ENCODE measurements around the gene ARHGAP6. TPM values are rescaled to one million over a fixed set of nuclear protein-coding genes. Genes with fewer than 3 reads are reported as not detected.
"Not testable (repeated sequence)": the region's sequence is repeated elsewhere in the genome, so short reads cannot be mapped to it uniquely, and the experiment has no call there.

Gene ARHGAP6
- polyA plus RNA-seq, 4 donors = 10.1 to 16.8 (median 15.0) TPM

DNA sequence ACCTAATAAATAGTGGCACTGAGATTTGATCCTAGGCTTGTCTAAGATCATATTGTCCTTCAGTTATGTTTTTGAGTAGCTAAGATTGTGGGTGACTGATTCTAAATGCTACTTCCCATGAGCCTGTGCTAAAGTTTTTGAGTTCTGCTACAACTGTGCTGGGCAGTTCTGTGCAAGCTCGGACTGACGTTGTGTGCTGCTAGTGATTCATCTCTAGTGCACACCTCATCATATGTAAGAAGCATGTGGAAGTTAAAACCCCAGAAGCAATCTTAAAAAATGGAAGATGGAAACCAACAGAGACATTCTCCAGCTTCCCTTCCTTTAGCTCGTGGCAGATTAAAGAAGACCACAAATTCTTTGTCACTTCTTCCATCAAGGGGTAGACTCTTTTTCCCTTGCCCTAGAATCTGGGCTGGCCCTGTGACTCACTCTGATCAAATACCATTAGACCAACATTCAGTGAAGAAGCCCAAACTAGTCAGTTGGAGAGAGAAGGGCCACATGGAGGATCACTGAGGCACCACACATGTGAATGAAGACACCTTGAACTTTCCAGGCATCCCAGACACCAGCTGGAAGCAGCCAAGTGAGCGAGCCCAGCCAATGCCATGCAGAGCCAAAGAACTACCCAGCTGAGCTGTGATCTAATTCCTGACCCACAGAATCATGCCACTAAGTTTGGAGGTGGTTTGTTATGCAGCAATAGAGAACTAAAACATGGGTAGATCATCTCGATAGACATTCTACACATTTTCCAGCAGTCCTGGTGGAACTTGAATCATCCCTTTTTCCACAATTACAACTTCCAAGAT, 16.8 kb downstream of the ARHGAP6 start:
- no peak for DNase-seq (ENCODE audit: low read depth in 4 of 4, low spot score in 3 of 4)

DNA sequence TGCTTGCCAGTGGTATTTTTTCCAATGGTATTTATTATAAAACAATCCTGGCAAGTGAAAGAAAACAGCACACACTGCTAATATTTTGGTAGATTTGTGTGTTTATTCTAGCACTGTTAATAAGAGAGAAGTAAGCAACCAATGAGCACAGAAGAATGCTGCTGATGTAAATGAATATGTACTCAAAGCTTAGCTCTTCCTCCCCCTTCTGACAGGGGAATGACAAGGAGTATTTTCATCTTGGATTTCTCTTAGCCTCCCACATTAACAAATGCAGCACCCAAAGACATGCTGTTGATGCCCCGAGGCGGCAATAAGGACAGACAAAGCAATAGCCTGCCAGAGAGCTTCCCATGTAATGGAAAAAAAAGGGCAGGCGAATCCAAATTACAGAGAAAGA, 18.6 kb downstream of the ARHGAP6 start:
- DNase-seq (ENCODE audit: low read depth in 4 of 4, low spot score in 3 of 4) = no peak

DNA sequence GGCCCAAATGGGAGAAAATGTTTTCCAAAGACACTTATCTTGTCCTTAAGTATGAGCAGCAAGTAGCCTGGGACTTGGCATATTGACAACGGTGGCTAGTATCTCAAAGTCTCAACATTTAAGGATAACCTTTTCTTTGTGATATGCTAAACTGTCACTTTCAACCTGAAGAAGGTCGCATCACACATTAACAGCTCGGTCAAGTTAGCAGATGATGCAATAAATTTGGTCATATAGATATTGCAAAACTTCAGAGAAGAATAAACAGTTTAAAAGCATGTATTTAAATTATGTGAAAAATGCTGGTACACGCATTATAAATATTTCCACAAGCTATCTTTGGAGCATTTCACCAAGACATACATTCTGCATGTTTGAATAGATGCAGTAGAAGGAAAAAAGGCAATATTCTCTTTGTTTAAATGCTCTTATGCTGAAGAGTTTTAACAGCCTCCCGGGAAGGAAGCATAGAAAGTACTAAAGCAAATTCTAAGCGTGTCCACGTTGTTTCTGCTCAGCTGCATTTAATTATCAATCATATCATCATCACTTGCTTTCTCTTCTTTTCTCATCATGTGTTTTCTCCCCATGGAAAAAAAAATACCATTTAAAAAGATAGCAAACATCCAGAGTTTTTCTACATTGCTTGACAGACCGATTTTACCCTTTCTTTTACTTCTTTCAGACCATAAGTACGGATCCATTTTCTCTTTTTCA, 24.2 kb downstream of the ARHGAP6 start:
- DNase-seq (ENCODE audit: low read depth in 4 of 4, low spot score in 3 of 4) = no peak

DNA sequence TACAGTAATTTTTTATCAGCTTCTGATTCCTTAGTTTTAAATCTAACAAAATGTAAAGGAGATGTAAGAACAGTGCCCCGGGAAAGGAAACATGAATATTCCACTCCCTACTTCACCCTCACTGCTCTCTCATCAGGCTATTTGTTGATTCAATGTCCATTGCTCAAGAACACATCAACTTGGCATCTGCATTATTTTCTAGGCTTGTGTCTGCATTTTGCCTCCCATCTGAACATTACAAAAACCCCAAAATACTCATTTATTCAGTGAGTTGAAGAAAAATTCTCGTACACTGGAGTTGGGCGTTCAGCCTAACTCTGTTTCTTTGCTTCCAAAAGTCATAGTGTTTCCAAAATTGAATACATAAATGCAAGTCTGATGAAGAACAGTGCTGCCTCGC, 25.6 kb downstream of the ARHGAP6 start:
- no peak for DNase-seq (ENCODE audit: low read depth in 4 of 4, low spot score in 3 of 4)

DNA sequence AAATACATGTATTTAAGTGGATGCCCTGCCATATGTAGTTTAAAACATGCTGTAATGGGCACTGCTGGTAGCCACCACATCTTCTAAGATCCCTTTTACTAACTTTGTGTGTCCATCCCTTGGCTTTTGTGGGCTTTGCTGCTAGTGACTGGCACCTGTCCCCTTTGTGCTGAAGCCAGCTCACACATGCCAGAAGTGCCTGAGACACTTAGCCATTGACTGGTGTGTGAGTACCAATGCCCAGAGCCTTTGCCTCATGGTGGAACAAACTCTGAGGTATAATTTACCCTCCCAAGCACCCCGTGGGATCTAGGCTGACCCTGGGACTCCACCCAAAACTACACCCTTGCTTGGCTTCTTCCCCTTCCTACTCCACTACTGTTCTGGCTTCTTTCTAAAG, 33.0 kb downstream of the ARHGAP6 start:
- DNase-seq (ENCODE audit: low read depth in 4 of 4, low spot score in 3 of 4) = no peak

DNA sequence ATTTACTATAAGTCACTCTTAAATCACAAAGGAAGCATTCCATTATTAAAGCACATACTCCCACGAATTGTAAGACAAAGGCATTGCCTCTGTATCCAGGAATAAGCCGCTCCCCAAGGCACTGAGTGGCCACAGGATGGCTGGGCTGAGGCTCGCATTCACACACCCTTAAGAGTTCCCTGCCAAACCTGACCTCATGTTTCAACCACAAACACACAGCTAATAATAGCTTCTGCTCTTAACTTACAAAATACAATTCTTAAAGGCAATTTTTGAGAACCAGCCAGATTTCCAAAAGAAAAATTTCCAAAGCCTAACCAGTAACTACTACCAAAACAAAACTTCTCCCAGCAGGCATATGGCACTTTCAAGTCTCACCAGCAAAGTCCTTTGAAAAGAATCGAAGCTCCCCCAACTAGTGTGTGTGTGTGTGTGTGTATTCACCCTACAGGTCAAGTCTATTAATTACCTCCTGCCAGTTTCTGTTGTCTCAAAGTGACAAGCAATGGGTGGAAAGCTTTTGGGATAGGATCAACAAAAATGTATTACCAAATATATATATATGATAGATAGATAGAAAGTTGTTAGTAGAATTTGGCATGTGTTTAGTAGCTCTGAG, 36.0 kb downstream of the ARHGAP6 start:
- DNase-seq (ENCODE audit: low read depth in 4 of 4, low spot score in 3 of 4) = no peak

DNA sequence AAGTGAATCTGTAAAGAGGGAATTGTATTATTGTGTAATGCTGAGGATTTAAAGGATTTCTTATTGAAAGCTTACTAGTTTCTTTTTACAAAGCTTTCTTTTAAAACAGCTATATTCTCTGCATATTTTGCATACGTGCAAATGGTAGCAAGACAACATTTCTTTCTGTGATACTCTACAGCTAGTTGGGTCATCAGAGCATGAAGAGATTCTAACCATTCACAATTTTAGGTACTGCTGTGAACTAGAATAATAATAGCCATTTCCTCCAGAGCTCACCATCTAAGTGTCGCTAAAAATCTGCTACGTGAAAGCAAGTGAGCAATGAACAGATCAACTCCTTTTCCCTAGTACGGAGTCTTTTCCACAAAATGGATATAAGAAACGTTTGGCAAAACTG, 37.3 kb downstream of the ARHGAP6 start:
- DNase-seq (ENCODE audit: low read depth in 4 of 4, low spot score in 3 of 4) = no peak

DNA sequence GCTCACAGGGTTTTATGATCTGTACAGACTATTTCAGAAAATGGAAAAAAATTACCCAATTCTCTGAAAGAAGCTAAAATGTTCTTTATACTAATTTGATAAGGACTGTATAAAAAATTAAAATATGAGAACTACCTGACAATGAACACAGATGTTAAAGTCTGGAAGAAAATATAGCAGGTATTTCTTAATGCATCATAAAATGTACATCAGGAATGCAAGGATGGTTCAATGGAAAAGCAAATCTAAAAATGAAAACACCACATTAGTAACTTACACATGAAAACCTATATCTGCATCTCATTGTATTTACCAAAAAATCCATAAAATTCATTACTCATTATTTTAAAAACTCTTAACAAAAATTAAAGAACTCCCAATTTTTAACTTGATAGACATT, 39.4 kb downstream of the ARHGAP6 start:
- no peak for DNase-seq (ENCODE audit: low read depth in 4 of 4, low spot score in 3 of 4)

DNA sequence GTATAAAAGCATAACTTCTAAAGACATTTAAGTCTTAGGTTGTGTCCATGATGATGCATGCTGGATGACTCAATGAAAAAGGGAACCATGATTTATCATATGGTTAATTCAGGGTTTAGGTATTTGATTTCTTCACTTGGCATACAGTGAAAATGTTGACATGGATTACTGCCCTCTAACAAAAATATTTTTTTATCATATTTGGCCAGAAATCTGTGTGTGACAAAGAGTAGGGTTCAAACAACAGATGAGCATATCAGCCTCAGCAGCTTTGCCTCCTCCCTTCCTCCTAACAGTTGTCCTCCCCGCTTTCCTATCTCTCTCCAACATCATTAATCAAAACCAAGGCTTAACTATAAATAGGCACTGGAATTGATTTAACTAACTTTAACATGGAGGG, 46.3 kb downstream of the ARHGAP6 start:
- no peak for DNase-seq (ENCODE audit: low read depth in 4 of 4, low spot score in 3 of 4)

DNA sequence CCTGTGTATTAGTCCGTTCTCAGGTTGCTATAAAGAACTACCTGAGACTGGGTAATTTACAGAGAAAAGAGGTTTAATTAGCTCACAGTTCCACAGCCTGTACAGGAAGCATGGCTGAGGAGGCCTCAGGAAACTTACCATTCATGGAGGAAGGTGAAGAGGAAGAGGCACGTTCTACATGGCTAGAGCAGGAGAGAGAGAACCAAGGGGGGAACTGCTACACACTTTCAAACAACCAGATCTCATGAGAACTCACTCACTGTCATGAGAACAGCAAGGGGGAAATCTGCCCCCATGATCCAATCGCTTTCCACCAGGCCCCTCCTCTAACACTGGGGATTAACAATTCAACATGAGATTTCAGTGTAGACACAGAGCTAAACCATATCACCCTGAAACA, 51.5 kb downstream of the ARHGAP6 start:
- DNase-seq (ENCODE audit: low read depth in 4 of 4, low spot score in 3 of 4) = not testable (repeated sequence)

DNA sequence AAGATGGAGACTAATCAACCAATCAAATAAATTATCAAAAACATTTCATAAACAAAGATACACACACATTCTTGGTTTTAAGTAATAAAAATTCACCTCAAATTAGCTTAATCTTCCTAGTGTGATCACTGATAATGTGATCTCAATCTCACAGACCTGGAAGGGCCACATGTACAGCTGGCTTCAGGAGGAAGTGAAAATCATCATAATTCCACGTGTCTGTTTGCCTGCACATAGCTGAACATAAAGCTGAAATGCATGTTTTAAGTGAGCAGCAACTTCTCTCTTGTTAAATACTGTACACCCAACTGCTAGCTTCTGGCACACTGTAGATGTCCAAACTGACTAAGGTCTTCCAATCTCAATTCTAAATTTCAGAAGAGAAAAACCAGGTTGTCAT, 53.8 kb downstream of the ARHGAP6 start:
- DNase-seq (ENCODE audit: low read depth in 4 of 4, low spot score in 3 of 4) = no peak

DNA sequence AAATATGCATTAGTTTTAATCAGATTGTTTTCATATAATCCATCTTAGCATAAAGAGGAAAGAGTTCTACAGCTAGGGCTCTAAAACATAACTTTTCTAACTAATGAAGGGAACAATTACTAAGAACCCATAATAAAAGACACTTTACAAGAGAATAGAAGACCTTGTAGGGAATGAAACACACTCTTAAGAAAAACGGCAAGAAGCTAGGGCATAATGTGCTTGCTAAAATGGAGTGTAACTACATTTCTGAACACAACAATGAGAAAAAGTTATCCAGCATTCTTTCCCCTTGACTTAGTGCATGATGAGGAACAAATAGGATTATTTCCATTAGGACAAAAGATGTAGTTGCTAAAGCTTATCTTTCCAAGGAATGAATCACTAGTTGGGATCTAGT, 54.6 kb downstream of the ARHGAP6 start:
- no peak for DNase-seq (ENCODE audit: low read depth in 4 of 4, low spot score in 3 of 4)

DNA sequence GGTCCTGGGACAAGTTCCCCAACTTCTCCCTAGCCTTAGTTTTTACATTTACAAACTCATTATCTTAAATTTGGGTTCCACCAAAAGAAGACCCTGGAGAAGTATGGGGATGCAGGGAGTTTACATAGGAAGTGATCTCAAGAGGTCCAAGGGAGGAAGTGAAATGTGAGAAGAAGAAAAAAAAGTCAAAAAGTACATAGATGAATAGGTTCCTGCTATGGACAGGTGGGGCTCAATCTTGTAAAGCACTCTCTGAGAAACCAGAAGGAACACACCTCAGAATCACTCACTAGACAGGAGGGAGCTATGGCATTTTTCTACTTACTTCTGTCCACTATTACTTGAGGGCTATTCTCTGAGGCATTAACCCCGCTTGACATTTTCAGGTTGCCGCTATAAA, 56.6 kb downstream of the ARHGAP6 start:
- no peak for DNase-seq (ENCODE audit: low read depth in 4 of 4, low spot score in 3 of 4)

DNA sequence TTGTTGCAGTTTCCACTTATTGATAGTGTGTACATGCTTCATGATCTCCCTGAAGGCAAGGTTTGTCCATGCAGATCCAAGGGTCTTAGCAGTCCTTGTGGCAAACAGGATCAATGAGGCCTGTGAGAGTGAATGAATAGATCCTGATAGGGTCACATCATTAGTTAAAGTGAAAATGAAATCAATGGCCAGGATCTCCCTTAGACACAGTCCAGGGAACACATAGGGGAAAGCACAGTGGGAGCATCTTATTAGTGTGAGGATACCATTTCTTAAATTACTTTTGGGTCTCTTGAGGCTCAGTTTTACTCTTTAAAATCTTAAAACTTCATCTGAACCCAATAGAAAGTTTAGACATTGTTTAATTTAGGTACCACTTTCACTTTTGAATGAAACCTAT, 59.3 kb downstream of the ARHGAP6 start:
- no peak for DNase-seq (ENCODE audit: low read depth in 4 of 4, low spot score in 3 of 4)

DNA sequence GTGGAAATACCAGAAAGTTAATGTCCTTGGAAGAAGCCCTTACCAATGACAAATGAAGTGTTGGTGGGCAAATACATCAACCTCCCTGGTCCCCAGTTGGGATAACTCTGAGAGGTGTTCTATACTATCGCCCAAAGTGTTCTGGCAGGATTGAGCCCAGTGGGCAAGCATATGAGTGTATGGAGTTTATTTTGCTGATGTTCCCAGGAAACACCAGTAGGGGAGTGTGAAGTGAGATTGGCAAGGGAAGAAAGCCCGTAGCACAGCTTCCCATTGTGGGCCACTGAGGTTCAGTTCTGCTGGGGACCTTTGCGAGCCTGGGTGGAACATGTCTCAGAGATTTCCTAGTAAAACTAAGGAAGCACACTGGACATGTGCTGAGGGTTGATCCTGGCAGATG, 65.1 kb downstream of the ARHGAP6 start:
- no peak for DNase-seq (ENCODE audit: low read depth in 4 of 4, low spot score in 3 of 4)

DNA sequence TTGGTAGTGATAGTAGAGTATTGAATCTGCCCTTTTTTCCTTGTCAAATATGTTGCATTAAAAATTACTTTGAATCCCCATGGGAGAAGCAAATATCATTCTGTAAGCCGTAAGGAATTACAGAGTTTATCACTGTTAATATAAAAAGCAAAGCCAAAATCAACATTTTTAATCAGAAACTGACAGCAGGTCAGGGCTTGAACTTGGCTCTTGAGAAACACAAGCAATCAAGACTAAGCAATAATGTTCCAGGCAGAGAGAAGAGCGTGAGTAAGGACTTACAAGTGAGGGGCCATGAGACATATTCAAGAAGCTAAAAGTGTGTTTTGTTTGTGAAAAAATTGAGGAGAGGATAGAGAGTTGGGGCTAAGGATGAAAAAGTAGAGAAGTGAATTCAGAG, 68.2 kb downstream of the ARHGAP6 start:
- no peak for DNase-seq (ENCODE audit: low read depth in 4 of 4, low spot score in 3 of 4)

DNA sequence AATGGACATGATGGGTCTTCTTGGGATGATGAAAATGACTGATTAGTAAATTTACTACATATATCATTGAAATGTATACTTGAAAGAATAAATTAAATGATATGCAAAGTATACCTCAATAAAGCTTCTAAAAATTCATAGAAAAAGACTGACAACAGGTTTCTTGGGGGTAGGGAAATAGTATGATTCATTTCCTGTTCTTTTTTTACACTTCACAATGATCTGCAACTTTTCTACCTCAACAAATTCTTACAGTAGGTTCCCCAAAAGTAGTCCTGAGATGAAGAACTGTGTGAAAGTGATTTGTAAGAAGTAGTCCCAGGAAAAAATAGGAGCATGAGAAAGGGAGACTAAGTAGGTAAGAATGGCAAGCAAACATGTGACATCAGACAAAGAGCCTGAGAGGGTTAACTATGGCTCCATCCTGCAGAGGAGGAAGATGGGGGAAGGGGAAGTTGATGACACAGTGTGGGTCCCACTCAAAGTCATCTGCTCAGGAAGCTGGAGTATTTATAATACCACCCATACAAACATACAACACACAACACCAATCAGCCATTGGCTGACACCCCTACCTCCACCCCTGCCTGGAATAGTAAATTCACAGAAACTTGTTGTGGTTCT, 73.9 kb downstream of the ARHGAP6 start:
- DNase-seq (ENCODE audit: low read depth in 4 of 4, low spot score in 3 of 4) = no peak

DNA sequence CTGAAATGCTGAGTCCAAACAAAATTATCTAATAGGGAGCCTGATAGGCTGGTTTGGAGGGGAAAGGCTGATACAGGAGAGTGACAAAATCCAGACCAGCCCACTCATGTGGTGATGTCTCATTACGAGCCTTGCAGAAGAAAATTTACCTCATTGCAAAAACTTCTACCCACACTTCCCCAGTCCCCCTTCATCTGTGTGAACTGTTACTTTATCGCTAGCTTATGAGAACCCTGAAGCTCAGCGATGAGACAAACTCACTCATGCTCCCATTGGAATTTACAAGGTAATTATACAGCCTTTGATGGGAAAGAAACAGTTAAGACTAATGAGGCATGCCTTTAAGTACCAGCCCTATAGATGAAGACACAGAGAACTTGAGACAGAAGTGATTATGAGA, 76.1 kb downstream of the ARHGAP6 start:
- peak in 1 of 4 donors; percentile 33 for DNase-seq (ENCODE audit: low read depth in 4 of 4, low spot score in 3 of 4)

DNA sequence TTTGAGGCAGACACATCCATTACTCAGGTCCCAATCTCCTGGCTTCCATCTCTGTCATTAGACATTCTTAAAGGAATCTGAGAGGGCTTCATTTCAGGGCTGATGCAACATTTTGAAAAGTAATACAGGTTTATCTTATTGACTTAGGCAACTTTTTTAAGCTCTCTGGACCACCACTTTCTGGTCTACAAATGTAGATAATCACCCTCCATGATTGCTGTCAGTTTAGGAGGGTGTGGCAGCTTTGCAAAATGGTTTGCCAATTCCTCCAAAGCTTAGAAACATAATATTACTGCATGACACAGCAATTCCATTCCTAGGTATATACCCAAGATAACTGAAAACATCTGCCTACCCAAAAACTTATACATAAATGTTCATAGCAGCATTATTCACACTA, 77.6 kb downstream of the ARHGAP6 start:
- DNase-seq (ENCODE audit: low read depth in 4 of 4, low spot score in 3 of 4) = no peak

DNA sequence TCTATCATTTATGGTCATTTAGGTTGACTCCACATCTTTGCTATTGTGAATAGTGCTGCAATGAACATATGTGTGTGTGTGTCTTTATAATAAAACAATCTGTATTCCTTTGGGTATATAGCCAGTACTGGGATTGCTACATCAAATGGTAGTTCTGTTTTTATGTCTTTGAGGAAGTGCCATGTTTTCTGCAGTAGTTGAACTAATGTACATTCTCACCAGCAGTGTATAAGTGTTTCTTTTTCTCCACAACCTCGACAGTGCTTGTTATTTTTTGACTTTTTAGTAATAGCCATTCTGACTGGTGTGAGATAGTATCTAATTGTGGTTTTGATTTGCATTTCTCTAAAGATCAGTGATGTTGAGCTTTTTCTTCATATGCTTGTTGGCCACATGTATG, 80.5 kb downstream of the ARHGAP6 start:
- DNase-seq (ENCODE audit: low read depth in 4 of 4, low spot score in 3 of 4) = no peak

DNA sequence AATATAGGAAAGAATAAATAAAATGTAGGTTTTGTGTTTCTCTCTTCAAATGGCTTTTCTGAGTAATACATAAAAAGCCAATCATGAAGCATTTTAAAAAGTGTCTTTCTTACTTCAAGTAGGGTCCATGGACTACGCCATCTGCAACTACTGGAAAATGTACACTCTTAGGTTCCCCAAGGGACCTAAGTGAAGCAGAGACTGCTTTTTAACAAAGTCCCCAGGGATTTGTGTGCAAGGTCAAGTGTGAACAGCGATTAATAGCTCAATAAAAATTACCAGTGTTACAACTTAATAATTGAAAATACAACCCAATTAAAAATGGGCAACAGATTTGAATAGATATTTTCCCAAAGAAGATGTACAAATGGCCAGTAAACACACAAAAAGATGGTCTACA, 84.9 kb downstream of the ARHGAP6 start:
- DNase-seq (ENCODE audit: low read depth in 4 of 4, low spot score in 3 of 4) = no peak

All from left renal pelvis (tissue), 4 donors.